Thyroid gland (tissue), 4 donors: ENCODE data around the gene RPLP2.

ENCODE experiments used
- CTCF ChIP-seq, 6 experiments: fragments of 200-600 bp in 3 of 6; fragments of 450-650 bp in 3 of 6; sonication (generic) in 3 of 6; IDR thresholded peaks; one replicate each; pipeline ENCODE4 v1.5.1; 2016 to 2019; ENCODE audit warnings: antibody characterized with exemption in 6 of 6, mild to moderate bottlenecking in 2 of 6, inconsistent platforms in 1 of 6, moderate library complexity in 1 of 6
- POLR2A ChIP-seq, 2 donors: fragments of 450-650 bp; IDR thresholded peaks; one replicate each; pipeline ENCODE4 v1.6.1; 2017; ENCODE audit warnings: antibody characterized with exemption in 2 of 2, mild to moderate bottlenecking in 2 of 2, moderate library complexity in 1 of 2

GRCh38 chr11:771617-772204 lies 38.1 kb upstream of the RPLP2 start:
- TF ChIP-seq CTCF (IDR thresholded peaks at IDR 0.05) (no peak), POLR2A (IDR thresholded peaks at IDR 0.05) (no peak)
